Progenitor cell of endocrine pancreas (in vitro differentiated cells): ENCODE measurements around the gene PTK6. TPM values are rescaled to one million over a fixed set of nuclear protein-coding genes. Genes with fewer than 3 reads are reported as not detected.

Experiments
- DNase-seq: peaks from one replicate; pipeline ENCODE4 v3.0.0; 2021; ENCODE audit warnings: low spot score; ENCODE audit not compliant: unreplicated experiment
- H3K27ac Mint-ChIP-seq: 2 replicates; pipeline ENCODE4 v1.8.0; 2021; ENCODE audit warnings: mild to moderate bottlenecking, moderate library complexity, mixed read lengths
- H3K27me3 Mint-ChIP-seq: 2 replicates; pipeline ENCODE4 v1.8.0; 2021; ENCODE audit warnings: mixed read lengths
- H3K36me3 Mint-ChIP-seq: 2 replicates; pipeline ENCODE4 v1.8.0; 2022; ENCODE audit warnings: mixed read lengths; ENCODE audit not compliant: insufficient read depth
- H3K4me1 Mint-ChIP-seq: 2 replicates; pipeline ENCODE4 v1.8.0; 2021; ENCODE audit warnings: low read depth, mixed read lengths
- H3K4me3 Mint-ChIP-seq: 2 replicates; pipeline ENCODE4 v1.8.0; 2021; ENCODE audit warnings: low read depth, mild to moderate bottlenecking, moderate library complexity, mixed read lengths
- H3K9me3 Mint-ChIP-seq: 2 replicates; pipeline ENCODE4 v1.8.0; 2021; ENCODE audit warnings: low read depth, mixed read lengths
- CTCF ChIP-seq: fragments of 200-600 bp; sonication (generic); IDR thresholded peaks from one replicate; pipeline ENCODE4 v1.5.0; 2021; ENCODE audit warnings: antibody characterized with exemption, mild to moderate bottlenecking; ENCODE audit not compliant: unreplicated experiment
- total RNA-seq: library from RNA; stranded (reverse); gene quantifications from 2 replicates; pipeline ENCODE4 v1.2.1, GENCODE V29; 2021

The PTK6 gene
- total RNA-seq, 1 donor from 2014 or later: 0.29 TPM

- Mint-ChIP-seq H3K4me3 (no peak overlapping the region), H3K9me3 (peaks cover 4% of the 10 kb centered on the region), H3K4me1 (peaks cover 1% of the 10 kb centered on the region), H3K27ac (no peak overlapping the region), H3K27me3 (peaks cover 27% of the 10 kb centered on the region), H3K36me3 (no peaks in the 10 kb centered on the region)
- no peak for DNase-seq
- TF ChIP-seq CTCF: no peak
These were observed 43.6 kb downstream of the PTK6 start for GRCh38 chr20:63493563-63494020.

GRCh38 chr20:63492982-63493381 lies 44.2 kb downstream of the PTK6 start:
- peaks cover 27% of the 10 kb centered on the region for H3K27me3 Mint-ChIP-seq
- peaks cover 4% of the 10 kb centered on the region for H3K9me3 Mint-ChIP-seq
- DNase-seq: no peak
- no peak overlapping the region for H3K4me3 Mint-ChIP-seq
- no peaks in the 10 kb centered on the region for H3K36me3 Mint-ChIP-seq
- TF ChIP-seq CTCF: no peak
- peaks cover 1% of the 10 kb centered on the region for H3K4me1 Mint-ChIP-seq
- no peak overlapping the region for H3K27ac Mint-ChIP-seq

- Mint-ChIP-seq H3K4me3 (no peak overlapping the region), H3K9me3 (peaks cover 4% of the 10 kb centered on the region), H3K27me3 (peaks cover 25% of the 10 kb centered on the region), H3K4me1 (peaks cover 1% of the 10 kb centered on the region), H3K36me3 (no peaks in the 10 kb centered on the region), H3K27ac (no peak overlapping the region)
- no peak for TF ChIP-seq CTCF
- DNase-seq: no peak
These were observed 44.7 kb downstream of the PTK6 start for GRCh38 chr20:63492518-63492917.

- Mint-ChIP-seq H3K4me1 (peaks cover 1% of the 10 kb centered on the region), H3K9me3 (peaks cover 4% of the 10 kb centered on the region), H3K27me3 (peaks cover 24% of the 10 kb centered on the region), H3K27ac (no peak overlapping the region), H3K36me3 (no peaks in the 10 kb centered on the region), H3K4me3 (no peak overlapping the region)
- TF ChIP-seq CTCF: no peak
- no peak for DNase-seq
These were observed 45.4 kb downstream of the PTK6 start for GRCh38 chr20:63491635-63492230.

GRCh38 chr20:63491078-63491477 lies 46.1 kb downstream of the PTK6 start:
- Mint-ChIP-seq H3K4me3 (no peak overlapping the region), H3K27me3 (peaks cover 22% of the 10 kb centered on the region), H3K36me3 (no peaks in the 10 kb centered on the region), H3K27ac (no peak overlapping the region), H3K4me1 (no peaks in the 10 kb centered on the region), H3K9me3 (peaks cover 4% of the 10 kb centered on the region)
- TF ChIP-seq CTCF: no peak
- no peak for DNase-seq
